Large intestine (tissue), 3 donors: ENCODE data around the gene NLRP12. TPM values are rescaled to one million over a fixed set of nuclear protein-coding genes. Genes with fewer than 3 reads are reported as not detected.
A peak's percentile ranks its signal among the peaks of the same experiment; 100 is the strongest.
"Not testable (repeated sequence)": the region's sequence is repeated elsewhere in the genome, so short reads cannot be mapped to it uniquely, and the experiment has no call there.

ENCODE experiments used
- DNase-seq, 2 donors: peaks; one replicate each; pipeline versions ENCODE4 v3.0.0 to v3.0.0-alpha.2; 2013
- H3K27ac ChIP-seq: one replicate; pipeline ENCODE4 v1.5.1; 2013; ENCODE audit warnings: low read length
- H3K27me3 ChIP-seq: 2 replicates; pipeline ENCODE4 v1.6.1; 2013; ENCODE audit warnings: low read length; ENCODE audit not compliant: control insufficient read depth, insufficient read depth
- H3K36me3 ChIP-seq: 2 replicates; pipeline ENCODE4 v1.6.1; 2013; ENCODE audit warnings: low read length; ENCODE audit not compliant: control insufficient read depth, insufficient read depth
- H3K4me1 ChIP-seq: one replicate; pipeline ENCODE4 v1.6.1; 2013; ENCODE audit warnings: low read length; ENCODE audit not compliant: control insufficient read depth, insufficient read depth
- H3K4me3 ChIP-seq: one replicate; pipeline ENCODE4 v1.5.1; 2013; ENCODE audit warnings: low read length
- H3K9me3 ChIP-seq: one replicate; pipeline ENCODE4 v1.6.1; 2013; ENCODE audit warnings: mild to moderate bottlenecking, low read depth, low read length, moderate library complexity; ENCODE audit not compliant: control insufficient read depth
- whole genome bisulfite sequencing: methylation state at CpG from one replicate; pipeline ENCODE4 v1.1.5; 2013; ENCODE audit warnings: low lambda C conversion rate; ENCODE audit not compliant: insufficient coverage; 5-methylcytosine and 5-hydroxymethylcytosine counted together
- polyA plus RNA-seq: library from polyadenylated mRNA; unstranded; fragments of 120-200 nt; gene quantifications from one replicate; pipeline ENCODE4 v1.2.1, GENCODE V29; 2013

The NLRP12 gene
- polyA plus RNA-seq, 1 donor: 0.03 TPM

- H3K27ac ChIP-seq, H3K36me3 ChIP-seq, DNase-seq, H3K4me3 ChIP-seq, H3K9me3 ChIP-seq, H3K27me3 ChIP-seq, H3K4me1 ChIP-seq: not testable (repeated sequence)
- WGBS: no CpG with 5 or more reads among the region's 8 CpGs
Measured at GRCh38 chr19:53781332-53781731, 42.8 kb downstream of the NLRP12 start.

GRCh38 chr19:53780506-53780905 lies 43.6 kb downstream of the NLRP12 start:
- Histone ChIP-seq H3K27me3 (no peaks in the 10 kb centered on the region), H3K9me3 (no peaks in the 10 kb centered on the region), H3K27ac (no peak overlapping the region), H3K4me3 (no peak overlapping the region), H3K4me1 (no peaks in the 10 kb centered on the region), H3K36me3 (no peaks in the 10 kb centered on the region)
- no peak for DNase-seq
- no CpG with 5 or more reads among the region's 1 CpG for WGBS

GRCh38 chr19:53775524-53775923 lies 48.6 kb downstream of the NLRP12 start:
- WGBS: 42% methylated on average over 2 of the region's 18 CpGs
- Histone ChIP-seq H3K27me3 (no peaks in the 10 kb centered on the region), H3K9me3 (no peaks in the 10 kb centered on the region), H3K36me3 (no peaks in the 10 kb centered on the region), H3K4me1 (no peaks in the 10 kb centered on the region), H3K4me3 (no peak overlapping the region), H3K27ac (no peak overlapping the region)
- no peak for DNase-seq

- not testable (repeated sequence) for H3K27ac ChIP-seq, H3K27me3 ChIP-seq, H3K4me3 ChIP-seq, H3K9me3 ChIP-seq, H3K4me1 ChIP-seq, H3K36me3 ChIP-seq, DNase-seq
- WGBS: 14% methylated on average over 1 of the region's 7 CpGs
Measured at GRCh38 chr19:53774491-53774890, 49.6 kb downstream of the NLRP12 start.

- no peak for DNase-seq
- no peaks in the 10 kb centered on the region for H3K27me3 ChIP-seq
- H3K4me3 ChIP-seq: no peak overlapping the region
- no CpG with 5 or more reads among the region's 4 CpGs for WGBS
- H3K27ac ChIP-seq: no peak overlapping the region
- no peaks in the 10 kb centered on the region for H3K9me3 ChIP-seq
- no peaks in the 10 kb centered on the region for H3K36me3 ChIP-seq
- no peaks in the 10 kb centered on the region for H3K4me1 ChIP-seq
Measured at GRCh38 chr19:53773999-53774398, 50.1 kb downstream of the NLRP12 start.

GRCh38 chr19:53772943-53773342 lies 51.2 kb downstream of the NLRP12 start:
- Histone ChIP-seq H3K4me1 (no peaks in the 10 kb centered on the region), H3K27ac (no peak overlapping the region), H3K36me3 (no peaks in the 10 kb centered on the region), H3K4me3 (no peak overlapping the region), H3K9me3 (no peaks in the 10 kb centered on the region), H3K27me3 (no peaks in the 10 kb centered on the region)
- no CpG with 5 or more reads among the region's 5 CpGs for WGBS
- peak; percentile 21 for DNase-seq

- H3K9me3 ChIP-seq: no peaks in the 10 kb centered on the region
- no peak for DNase-seq
- WGBS: 10% methylated on average over 2 of the region's 4 CpGs
- no peaks in the 10 kb centered on the region for H3K36me3 ChIP-seq
- H3K27me3 ChIP-seq: no peaks in the 10 kb centered on the region
- H3K4me1 ChIP-seq: no peaks in the 10 kb centered on the region
- H3K4me3 ChIP-seq: no peak overlapping the region
- no peak overlapping the region for H3K27ac ChIP-seq
Measured at GRCh38 chr19:53771144-53771543, 53.0 kb downstream of the NLRP12 start.

GRCh38 chr19:53769696-53770309 lies 54.3 kb downstream of the NLRP12 start:
- no CpG with 5 or more reads among the region's 12 CpGs for WGBS
- H3K9me3 ChIP-seq, H3K27me3 ChIP-seq, H3K4me1 ChIP-seq, DNase-seq, H3K27ac ChIP-seq, H3K36me3 ChIP-seq, H3K4me3 ChIP-seq: not testable (repeated sequence)

- H3K36me3 ChIP-seq: no peaks in the 10 kb centered on the region
- no CpG with 5 or more reads among the region's 27 CpGs for WGBS
- no peak overlapping the region for H3K27ac ChIP-seq
- H3K4me1 ChIP-seq: no peaks in the 10 kb centered on the region
- H3K27me3 ChIP-seq: no peaks in the 10 kb centered on the region
- H3K4me3 ChIP-seq: no peak overlapping the region
- no peaks in the 10 kb centered on the region for H3K9me3 ChIP-seq
- no peak for DNase-seq
Measured at GRCh38 chr19:53768401-53768800, 55.7 kb downstream of the NLRP12 start.

- not testable (repeated sequence) for H3K27ac ChIP-seq, H3K27me3 ChIP-seq, H3K4me1 ChIP-seq, H3K36me3 ChIP-seq, H3K9me3 ChIP-seq, H3K4me3 ChIP-seq, DNase-seq
- WGBS: no CpG with 5 or more reads among the region's 2 CpGs
Measured at GRCh38 chr19:53758991-53759390, 65.1 kb downstream of the NLRP12 start.
